Activated CD4-positive, alpha-beta T cell treated with anti-CD3 and anti-CD28 coated beads, Interleukin-2, amount 50 U/mL, for 16 hours (primary cell): ENCODE results near the gene NUDT14.

Experiments used
- DNase-seq: peaks from one replicate; pipeline ENCODE4 v3.0.0-alpha.2; 2020

The NUDT14 gene

DNA sequence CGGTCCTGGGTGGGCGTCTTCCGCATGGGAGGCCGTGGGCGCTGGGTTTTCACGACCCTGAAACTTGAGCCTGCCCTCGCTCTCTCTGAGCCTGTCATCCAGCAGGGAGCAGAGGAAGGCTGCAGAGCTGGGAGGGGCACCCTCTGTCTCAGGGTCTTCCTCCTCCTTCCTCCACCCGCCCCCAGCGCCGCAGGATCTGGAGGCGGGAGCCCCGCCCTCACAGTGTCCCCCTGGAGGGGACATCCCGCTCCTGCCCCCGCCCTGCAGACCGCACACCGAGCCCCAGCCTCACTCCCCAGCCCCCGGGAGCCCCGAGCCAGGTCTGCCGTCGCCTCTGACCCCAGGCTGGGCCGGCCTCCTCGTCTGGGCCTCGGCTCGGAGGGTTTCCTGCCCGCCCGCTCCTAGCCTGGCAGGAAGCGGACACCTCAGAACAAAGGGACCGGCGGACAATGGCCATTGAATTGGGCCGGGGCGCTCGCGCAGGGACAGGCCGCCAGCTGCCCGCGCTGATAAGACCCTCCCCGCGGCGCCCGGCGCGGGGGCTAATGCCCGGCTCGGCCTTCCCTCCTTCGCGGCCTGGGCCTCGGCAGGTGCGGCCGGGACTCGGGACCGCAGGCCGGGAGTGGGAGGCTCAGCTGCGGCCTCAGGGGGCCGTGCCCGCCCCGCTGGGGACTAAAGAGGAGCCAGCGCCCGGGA is 15.3 kb upstream of the NUDT14 start:
- DNase-seq, result no peak

DNA sequence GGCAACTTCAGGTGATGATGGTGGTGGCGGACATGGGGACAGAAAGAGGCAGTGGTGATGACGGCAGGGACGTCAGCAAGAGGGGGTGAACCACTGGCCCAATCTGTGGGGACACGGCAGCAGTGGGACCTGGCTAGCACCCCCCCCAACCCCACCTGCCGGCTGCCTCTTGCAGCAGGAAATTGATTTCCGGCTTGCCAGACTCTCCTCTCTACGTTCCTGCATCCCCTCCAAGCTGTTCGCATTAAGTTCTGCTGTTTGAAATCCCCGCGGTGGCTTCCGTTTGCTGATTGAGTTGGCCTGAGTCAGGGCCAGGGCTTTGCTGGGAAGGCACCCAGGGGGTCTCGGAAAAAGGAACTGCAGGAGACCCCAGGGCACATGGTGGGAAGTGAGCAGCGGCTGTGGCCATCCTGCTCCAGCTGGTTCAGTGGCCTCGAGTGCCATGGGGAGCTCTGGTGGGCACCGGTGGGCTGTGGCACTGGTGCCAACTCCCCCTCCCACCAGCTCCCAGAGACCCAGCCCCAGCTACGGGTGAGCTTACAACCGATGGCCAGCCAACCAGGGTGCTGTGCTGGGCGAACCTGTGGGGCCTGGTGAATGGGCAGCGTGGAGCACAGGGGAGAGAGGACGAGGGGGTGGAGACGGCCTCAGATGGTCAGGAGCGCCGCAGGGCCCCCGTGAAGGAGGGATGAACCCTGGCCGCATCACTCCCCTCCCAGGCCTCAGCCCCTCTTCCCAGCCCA is 14.6 kb upstream of the NUDT14 start:
- no peak for DNase-seq

DNA sequence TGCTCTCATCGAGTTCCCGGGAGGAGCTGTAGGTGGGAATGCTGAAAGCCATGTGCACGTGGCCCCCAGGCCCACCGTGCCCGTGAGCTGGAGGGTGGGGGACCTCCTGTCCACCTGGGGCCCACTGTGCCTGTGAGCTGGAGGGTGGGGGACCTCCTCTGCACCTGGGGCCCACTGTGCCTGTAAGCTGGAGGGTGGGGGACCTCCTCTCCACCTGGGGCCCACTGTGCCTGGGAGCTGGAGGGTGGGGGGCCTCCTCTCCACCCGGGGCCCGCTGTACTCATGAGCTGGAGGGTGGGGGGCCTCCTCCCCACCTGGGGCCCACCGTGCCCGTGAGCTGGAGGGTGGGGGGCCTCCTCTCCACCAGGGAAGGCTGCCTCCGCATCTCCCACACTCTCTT is 13.9 kb upstream of the NUDT14 start:
- DNase-seq, result no peak

DNA sequence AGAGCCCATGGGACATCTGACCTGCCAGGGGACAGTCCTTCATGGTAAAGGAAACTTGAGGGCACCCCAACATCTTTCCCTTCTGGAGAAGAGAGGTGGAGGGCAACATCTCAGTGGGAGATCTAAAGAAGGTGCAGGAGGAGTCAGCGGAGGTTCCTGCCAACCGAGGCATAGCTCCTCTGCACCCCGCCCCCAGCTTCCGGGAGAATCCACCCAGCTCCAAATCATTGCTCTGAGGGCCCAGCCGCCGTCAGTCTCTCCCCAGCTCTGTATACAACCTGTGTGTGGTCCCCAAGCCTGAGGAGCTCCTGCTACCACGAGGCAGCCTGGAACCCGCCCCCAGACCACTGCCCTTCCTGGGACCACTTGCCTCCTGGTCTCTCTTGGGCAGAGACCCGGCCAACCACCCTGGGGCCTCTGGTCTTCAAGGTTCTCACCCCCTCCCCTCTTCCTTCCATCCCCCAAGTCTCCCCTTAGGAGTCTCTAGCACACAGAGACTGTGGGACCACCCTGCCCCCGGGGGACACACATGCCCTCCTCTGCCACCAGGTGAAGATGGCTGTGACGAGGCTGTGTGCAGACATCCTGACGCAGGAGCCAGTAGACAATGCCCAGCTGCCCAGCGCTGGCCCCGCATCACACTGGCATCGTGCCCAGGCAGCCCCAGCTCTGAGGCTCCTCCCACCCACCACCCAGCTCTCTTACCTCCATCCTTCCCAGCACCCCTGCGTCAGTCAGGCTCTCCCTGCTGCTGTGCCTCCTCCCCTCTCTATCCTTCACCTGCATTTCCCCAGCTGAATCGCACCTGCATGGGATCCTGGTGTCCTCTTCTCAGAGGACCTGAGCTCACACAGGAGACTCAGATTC is 13.0 kb upstream of the NUDT14 start:
- DNase-seq, result no peak

DNA sequence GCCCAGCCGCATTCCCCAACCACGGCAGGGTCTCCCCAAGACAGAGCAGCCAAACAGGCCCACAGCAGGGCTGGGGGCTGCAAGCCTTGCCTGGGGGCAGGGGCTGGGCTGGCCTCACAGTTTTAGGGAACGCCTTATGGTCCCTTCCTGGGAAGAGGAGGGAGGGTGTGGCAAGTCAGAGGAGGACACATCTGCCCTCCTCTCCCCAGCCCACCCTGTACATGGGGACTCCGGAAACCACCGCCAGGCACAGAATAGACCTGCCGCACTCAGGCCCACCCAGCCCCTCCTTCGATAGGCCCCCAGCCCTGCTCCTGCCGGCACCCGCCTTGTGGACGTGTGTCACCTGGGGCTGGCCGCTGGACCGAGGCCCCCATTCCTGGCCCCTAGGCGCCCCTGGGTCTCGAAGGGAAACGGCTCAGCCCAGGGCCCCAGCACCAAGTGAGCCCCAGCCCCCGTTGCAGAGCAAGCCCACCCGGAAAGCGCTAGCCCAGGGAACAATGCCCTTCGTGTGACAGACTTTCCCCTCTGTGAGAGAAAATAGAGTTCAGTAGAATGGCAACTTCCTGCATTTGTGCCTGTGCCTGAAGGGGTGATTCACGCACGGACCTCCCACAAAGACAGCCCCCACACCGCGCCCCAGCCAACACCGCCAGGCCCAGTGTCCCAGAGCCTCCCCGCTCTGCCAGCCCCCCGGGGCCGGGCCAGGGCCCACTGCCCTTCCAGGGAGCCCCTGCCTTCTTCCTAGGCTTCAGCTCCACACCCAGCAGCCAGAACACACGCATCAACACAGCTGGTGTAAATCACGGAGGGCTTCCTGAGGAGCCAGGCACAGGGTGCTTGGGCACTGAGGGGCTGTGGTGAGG is 12.0 kb upstream of the NUDT14 start:
- DNase-seq, result no peak

DNA sequence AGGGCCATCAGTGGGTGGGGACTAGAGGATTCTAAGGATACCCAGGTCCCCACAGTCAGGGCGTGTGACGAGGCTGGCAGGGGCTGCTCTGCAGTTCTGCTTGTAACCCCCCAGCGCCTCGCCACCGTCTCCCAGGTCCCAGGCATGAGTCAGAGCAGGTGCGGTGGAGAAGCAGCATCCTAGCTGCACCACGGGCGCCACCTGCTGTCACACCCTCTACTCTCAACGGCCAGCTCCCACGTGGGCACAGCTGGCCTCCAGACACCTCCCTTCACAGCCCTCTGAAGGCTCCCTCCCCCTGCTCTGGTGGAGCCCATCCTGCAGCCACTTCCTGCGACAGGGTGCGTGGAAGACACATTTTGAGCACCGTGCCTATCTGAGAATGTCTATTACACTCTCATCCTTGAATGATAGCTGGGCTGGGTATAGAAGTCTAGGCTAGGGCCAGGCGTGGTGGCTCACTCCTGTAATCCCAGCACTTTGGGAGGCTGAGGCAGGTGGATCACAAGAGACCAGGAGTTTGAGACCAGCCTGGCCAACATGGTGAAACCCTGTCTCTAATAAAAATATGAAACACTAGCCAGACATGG is 6.9 kb upstream of the NUDT14 start:
- DNase-seq, result no peak

DNA sequence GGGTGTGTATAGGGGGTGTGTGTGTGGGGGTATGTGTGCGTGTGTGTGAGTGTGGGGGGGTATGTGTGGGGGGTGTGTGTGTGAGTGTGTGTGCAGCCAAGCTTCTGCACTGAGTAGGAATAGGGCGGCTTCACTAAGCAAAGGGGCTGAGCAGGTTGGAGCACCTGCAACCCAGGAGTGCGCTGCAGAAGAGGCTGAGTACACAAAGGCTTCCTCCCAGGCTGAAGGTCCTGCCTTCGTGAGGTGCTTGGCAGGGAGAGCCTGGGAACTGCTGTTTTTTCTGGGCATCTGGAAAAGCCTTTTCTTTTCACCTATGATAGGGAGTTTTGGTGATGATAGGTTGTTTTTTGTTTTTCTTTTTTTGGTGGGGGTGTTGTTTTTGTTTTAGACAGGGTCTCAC is 6.0 kb upstream of the NUDT14 start:
- DNase-seq, result no peak

DNA sequence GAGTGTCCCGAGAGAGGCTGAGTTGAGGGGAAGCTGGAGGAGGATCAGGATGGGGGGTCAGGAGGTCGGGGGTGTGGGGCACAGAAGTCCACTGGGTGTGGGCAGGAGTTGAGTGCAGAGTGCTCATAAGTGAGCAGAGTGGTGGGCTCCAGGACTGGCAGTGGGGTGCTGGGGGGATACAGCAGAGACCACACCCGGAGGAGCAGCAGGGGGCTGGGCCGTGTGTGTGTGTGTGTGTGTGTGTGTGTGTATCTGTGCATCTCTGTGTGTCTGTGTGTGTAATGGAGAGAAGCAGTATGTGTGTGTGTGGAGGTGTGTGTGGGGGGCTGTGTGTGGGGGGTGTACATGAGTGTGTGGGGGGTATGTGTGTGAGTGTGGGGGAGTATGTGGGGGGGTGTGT is 4.9 kb upstream of the NUDT14 start:
- no peak for DNase-seq

DNA sequence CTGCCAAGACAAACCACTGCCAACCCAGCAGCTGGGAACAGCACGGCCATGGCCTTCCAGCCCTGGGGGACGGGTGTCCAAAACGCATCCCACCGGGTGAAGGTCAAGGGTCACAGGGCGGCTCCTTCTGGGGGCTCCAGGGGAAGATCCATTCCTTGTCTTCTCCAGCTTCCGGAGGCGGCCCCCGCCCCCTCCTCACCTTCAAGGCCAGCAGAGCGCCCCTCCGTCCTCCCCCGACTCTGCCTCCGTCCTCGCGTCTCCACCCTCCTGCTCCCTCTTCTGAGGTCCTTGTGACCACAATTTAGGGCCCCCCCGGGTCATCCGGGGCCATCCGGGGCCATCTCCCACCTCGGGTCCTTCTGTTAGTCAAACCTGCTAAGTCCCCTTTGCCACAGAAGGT is 3.9 kb upstream of the NUDT14 start:
- DNase-seq, result no peak

DNA sequence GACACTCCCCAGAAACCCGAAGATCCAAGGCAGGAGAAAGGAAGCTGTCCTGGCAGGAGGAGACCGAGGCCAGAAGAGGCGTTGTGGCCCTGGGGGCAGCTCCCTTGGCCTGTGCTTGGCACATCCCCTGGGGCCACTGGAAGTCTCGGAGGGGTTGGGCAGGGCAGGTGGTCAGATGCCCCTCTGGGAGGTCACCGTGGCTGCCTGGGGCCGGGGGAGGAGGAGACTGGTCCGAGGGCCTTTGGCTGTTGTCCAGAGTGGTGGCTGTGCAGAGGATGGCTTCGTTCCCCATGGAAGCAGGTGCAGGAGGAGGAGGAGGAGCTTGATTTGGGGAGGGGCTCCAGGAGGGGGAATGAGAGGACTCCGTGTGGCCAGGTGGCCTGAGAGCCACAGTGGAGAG is 3.3 kb upstream of the NUDT14 start:
- DNase-seq, result no peak

DNA sequence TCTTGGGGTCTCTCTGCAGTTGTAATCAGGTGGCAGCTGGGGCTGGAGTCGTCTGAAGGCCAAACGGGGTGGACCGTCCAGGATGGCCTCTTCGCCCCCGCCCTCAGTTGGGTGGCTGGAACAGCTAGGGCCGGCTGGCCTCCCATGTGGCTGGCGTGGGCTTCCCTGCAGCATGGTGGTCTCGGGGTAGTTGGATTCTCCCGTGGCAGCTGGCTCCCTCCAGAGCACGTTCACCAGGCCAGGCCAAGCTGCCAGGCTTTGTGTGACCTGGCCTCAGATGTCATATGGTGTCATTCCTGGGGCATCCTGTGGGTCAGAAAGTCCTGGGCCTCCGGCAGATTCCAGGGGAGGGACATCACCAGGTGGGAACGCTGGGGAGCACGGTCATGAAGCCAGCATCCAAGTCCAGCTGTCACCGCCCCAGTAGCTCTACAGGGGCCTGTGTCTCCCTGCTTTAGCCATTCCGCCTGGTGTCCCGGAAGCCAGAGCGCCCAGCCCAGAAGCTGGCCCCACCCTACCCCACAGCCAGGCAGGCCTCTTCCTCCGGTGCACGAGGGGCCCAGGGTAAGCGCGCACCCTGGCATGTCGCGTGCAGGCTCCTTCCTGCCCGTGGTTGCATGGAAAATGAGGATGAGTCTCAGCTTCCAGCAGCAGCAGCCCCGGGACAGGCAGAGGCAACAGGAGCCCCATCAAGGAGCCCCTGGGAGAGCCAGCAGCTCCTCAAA is 1.3 kb upstream of the NUDT14 start:
- DNase-seq, result no peak

DNA sequence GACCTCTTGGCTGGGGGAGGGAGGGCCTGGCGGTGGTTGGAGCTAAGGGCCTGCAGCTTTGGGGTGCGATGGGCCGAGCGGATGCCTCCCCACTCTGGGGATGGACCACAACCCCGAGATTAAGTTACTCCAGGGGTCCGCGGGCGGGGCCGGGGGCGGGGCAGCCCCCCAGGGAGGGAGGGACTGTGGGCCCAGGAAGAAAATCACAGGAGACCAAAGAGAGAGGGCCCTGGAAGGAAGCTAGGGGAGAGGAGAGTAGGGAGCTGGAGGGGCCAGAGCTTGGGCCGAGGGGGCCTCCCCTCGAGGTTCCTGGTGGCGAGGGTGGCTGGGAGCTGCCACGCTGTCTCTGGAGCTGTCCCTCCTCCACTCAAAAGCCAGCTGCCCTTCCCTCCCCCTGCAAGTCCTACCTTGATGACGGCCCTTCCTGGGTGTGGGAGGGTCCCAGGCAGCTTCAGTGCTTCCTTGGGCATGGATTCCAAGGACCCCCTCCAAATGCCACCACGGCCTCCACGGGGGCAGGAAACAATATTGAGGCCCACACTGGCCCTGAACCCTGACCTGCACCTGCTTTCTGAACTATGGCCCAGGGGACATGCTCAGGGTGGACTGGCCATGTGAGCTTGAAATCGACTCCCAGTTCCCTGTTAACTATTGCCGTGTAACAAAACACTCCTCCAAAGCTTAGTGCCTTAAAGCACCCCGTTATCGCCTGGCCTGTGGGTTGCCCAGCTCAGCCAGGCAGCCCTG is 610 bp upstream of the NUDT14 start:
- no peak for DNase-seq

DNA sequence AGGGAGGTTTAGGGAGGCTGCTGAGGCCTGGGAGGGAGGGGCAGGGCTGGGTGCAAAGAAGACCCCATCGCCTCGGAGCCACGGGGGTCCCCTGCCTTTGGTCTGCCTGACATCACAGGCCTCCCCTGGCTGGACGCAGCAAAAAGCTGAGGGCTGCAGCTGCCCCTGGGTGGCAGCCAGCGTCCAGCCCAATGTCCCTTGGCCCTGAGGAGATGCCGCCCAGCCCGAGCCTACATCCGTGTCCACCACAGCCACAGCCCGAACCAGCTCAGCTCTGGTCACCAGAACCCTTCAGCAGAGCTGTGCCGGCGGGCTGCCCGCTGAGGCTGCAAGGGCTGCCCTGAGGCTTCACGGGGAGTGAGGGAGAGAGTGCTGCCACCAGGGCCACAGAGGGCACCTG is 1.9 kb downstream of the NUDT14 start:
- DNase-seq, result no peak

DNA sequence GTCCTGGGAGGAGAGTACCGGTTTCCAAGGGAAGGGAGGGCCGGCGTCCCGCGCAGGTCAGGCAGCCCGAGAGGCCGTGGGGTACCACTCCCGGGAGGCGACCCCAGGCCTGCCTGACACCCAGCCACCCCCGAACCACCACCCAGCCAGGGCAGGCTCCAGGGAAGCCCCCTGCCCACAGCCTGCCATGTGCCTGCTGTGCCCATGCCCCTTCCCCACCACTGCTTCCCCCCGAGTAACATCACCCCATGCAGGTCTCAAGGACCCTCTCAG is 2.3 kb downstream of the NUDT14 start:
- DNase-seq, result no peak

DNA sequence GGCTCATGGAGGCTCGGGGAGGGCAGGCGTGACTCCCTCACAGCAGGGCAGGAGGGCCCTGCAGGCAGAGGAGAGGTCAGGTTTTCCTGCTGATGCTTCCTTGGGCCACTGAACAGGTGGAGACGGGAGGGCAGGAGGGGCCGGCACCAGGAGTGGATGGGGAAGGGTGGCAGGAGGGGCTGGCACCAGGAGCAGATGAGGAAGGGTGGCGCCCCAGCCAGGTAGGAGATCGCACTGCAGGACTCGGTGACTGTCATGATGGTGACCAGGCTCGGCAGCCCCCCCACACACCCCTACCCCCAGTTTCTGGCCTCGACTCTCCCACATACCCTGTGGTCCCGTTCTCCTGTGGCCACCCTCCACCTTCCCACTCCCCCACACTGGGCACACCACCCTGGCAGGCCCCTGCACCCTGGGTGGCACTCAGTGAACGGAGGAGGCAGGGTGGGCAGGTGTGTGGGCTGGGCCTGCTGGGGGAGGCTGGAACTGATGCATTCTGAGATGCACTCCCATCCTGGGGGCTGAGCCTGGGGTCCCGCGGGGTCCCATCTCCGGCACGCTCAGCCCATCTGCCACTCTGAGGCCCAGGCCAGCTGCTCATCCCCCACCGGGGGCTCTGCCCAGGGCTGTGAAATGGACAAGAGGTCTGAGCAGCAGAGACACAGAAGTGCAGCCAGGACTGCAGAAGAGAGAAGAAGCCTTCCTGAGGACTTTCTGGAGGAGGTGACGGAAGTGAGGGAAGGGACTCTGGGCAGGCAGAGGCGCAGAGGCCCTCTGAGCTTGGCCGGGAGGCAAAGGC is 2.8 kb downstream of the NUDT14 start:
- no peak for DNase-seq

DNA sequence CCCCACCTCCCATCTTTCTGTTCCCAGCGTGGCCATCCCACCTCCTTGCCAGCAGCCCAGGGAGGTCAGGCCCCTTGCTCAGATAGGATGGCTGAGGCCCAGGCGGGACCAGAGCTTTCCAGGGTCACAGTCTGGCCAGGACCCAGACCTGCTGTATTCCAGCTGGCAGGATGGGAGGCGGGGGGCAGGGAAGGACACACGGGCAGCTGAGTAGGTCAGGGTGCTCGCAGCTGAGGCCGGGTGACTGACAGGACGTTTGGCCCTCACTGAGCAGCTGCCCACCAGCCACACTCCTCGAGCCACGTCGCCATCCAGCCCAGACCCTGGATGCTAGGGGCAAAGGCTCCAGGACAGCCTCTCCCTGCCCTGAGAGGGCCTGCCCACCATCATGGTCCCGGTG is 4.0 kb downstream of the NUDT14 start:
- DNase-seq, result no peak

DNA sequence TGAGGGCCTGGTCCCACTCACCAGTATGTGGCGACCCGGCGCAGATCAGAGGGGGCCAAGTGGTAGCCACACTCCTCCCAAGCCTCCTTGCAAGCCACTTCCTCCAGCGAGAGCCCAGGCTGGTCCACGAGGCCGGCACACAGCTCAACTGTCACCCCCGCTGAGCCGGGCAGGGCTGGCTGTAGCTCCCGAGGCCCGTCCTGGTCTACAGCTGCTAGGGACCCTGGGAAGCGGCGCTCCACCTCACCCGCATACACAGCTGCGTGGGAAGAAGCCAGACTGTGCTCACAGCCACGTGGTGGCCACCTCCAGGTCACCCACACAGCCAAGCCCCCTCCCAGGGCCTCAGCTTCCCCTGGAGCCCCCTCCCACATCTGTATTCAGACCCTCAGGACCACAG is 4.6 kb downstream of the NUDT14 start:
- DNase-seq, result no peak

DNA sequence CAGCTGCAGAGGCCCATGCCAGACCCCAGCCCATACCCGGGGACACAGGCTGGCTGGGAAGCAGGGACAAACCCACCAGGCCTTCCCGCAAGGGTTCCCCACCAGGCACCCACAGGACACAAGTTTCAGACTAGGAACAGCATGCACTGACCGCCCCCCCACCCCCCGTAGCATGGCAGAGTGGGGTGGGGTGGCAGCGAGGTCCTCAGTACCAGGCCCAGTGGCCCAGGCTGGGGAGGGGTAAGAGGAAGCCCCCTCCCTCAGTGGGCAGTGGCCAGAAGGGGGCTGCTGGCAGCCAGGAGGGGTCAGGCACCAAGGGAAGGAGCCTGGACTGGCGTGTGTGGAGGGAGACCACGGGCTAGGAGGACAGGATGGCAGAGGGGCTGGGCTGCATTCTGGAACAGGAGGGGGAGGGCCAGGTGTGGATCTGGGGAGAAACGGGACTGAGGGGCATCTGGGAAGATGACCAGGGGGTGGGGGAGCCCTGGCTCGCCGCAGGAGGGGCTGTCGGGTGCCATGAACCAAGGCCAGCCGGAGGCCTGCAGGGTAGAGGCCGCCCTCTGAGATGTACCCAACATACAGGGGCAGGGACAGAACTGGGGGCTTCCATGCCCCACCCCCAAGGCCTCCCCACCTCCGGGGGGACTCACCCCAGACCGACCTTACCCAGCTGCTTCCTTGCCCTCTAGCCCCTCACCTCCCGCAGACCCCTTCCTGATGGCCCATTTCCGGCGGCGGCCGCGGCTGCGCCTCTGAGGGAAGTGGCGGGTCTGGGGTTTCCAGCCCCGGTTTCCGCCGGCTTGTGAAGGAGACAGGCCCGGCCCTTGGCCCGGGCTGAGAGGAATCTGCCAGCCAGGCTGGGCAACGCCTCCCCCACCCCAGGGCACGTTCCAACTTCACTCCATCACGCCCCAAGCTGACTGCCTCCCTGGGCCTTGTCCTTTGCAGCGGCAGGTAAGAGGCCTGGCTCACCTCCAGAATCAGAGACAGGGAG is 6.9 kb downstream of the NUDT14 start:
- peak; percentile 42 for DNase-seq

DNA sequence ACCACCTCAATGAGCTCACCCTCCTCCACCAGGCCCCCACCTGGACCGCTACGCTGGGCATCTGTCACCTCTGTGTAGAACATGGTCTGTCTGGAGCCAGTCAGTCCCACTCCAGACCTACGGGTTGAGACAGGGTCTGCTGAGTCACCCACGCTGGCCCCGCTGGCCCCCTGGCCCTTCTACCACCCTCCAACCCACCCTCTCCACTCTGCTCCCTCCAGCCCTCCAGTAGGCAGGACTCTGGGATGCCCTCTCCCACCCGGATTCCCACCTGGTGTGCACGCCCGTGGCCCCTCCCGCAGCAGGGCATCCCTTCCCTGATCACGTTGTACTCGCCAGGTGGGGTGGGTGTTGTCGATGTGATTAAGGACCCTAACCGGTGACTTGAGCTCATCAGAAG is 8.0 kb downstream of the NUDT14 start:
- no peak for DNase-seq
